HUES48 (cell line): Measurements from ENCODE around the gene ASTN2.

Source experiments
- H3K27ac ChIP-seq: one replicate; pipeline ENCODE4 v1.7.0; 2013; ENCODE audit warnings: low read depth, low read length, inconsistent platforms
- H3K27me3 ChIP-seq: 2 replicates; pipeline ENCODE4 v1.6.1; 2013; ENCODE audit warnings: mild to moderate bottlenecking, low read length; ENCODE audit not compliant: control insufficient read depth, insufficient read depth
- H3K36me3 ChIP-seq: 2 replicates; pipeline ENCODE4 v1.6.1; 2013; ENCODE audit warnings: low read length; ENCODE audit not compliant: control insufficient read depth, insufficient read depth
- H3K4me1 ChIP-seq: 2 replicates; pipeline ENCODE4 v1.6.1; 2013; ENCODE audit warnings: mild to moderate bottlenecking, low read length; ENCODE audit not compliant: control insufficient read depth, insufficient read depth
- H3K4me3 ChIP-seq: 2 replicates; pipeline ENCODE4 v1.5.1; 2013; ENCODE audit warnings: mild to moderate bottlenecking, low read depth, low read length
- H3K9ac ChIP-seq: 2 replicates; pipeline ENCODE4 v1.6.1; 2013; ENCODE audit warnings: mild to moderate bottlenecking, low read depth, low read length, moderate library complexity
- H3K9me3 ChIP-seq: 2 replicates; pipeline ENCODE4 v1.6.1; 2013; ENCODE audit warnings: low read length; ENCODE audit not compliant: control insufficient read depth, insufficient read depth

The ASTN2 gene

DNA sequence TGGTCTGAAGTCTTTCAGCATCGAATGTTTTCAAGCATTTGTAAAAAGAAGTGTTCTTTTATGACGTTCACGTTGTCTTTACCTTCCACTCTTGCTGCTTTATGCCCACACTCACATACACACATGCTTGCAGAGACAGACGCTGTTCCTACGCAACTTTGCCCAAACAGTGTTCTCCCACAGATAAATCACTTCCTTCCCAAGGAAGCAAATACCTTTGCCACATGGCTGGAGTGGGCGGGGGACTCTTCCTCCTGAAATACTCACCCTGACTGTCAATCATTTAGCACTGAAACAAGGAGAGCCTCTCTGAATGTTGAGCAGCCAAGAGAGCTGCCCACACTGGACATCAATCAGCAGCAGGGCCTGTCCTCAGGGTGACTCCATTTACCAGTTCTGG is 22.4 kb upstream of the ASTN2 start:
- no peaks in the 10 kb centered on the region for H3K9me3 ChIP-seq
- H3K4me3 ChIP-seq, result no peak overlapping the region
- no peak overlapping the region for H3K27ac ChIP-seq
- H3K9ac ChIP-seq, result no peak overlapping the region
- H3K36me3 ChIP-seq, result no peaks in the 10 kb centered on the region
- H3K27me3 ChIP-seq, result no peaks in the 10 kb centered on the region
- peaks cover 13% of the 10 kb centered on the region for H3K4me1 ChIP-seq

DNA sequence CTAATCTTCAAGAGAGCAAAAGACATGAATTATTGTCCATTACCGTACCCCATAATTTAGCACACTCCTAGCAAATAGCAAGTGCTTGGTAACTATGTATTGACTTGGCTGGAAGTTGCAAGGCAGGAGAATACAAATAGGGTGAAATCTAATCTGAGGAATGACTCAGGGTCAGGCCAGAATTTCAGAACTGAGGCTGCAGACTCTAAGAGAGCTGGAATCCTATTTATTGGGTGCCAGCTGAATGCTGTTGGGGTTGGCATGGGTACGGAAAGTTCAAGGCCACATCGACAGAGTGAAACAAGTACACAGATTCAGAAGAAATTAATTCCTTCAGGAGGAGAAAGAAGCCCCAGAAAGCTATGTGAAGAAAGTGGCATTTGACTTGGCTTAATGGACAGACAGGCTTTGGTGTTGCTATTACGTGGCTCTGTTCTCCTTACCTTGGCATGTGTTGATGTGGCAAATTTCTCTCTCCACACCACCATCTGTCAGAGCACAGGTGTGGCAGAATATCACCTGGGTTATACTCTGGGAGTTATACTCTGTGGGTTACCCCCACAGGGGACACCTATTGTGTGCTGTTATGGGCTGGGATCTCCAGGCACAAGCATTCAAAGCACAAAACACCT is 20.9 kb upstream of the ASTN2 start:
- Histone ChIP-seq H3K9ac (no peak overlapping the region), H3K9me3 (no peaks in the 10 kb centered on the region), H3K27me3 (no peaks in the 10 kb centered on the region), H3K4me1 (peaks cover 13% of the 10 kb centered on the region), H3K27ac (no peak overlapping the region), H3K4me3 (no peak overlapping the region), H3K36me3 (no peaks in the 10 kb centered on the region)

DNA sequence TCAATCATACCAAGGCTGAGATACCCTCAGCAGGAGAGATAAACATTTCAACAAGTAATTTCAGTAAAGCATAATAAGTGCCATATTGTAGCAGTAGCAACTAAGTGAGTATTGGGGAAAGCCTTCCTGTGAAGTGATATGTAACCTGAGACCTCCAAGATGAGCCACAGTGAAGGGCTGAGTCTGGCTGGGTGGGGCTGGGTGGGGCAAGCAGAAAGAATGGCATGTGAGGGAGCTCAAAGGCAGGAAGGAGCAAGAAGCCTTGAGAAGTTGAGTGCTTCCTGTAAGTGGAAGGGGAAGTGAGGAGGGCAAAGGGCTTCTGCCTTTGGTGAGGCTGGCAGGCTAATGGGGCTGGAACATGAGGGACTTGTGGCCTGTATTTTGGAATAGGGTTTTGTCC is 19.7 kb upstream of the ASTN2 start:
- Histone ChIP-seq H3K27me3 (no peaks in the 10 kb centered on the region), H3K4me3 (no peak overlapping the region), H3K36me3 (no peaks in the 10 kb centered on the region), H3K9me3 (no peaks in the 10 kb centered on the region), H3K27ac (no peak overlapping the region), H3K9ac (no peak overlapping the region), H3K4me1 (peaks cover 13% of the 10 kb centered on the region)

DNA sequence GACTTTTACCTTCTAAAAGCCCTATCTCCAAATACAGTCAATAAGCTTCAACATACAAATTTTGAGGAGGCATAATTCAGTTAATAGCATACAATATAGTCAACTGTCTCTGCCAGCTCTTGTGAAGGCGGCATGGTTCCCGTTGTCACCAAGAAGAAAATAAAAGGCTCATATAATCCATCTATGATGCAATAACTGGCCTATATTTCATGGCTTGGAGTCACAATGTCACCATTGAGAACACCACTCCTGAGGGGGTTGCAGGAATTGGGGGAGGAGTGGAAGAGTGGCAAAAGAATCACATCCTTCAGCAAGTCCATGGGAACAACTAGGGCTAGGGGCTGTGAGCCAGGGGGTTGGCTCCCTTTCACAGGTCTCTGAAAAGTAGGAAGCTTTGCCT is 16.0 kb upstream of the ASTN2 start:
- no peaks in the 10 kb centered on the region for H3K9me3 ChIP-seq
- H3K27ac ChIP-seq, result no peak overlapping the region
- no peak overlapping the region for H3K4me3 ChIP-seq
- H3K27me3 ChIP-seq, result no peaks in the 10 kb centered on the region
- no peaks in the 10 kb centered on the region for H3K36me3 ChIP-seq
- H3K4me1 ChIP-seq, result peaks cover 10% of the 10 kb centered on the region
- H3K9ac ChIP-seq, result no peak overlapping the region

DNA sequence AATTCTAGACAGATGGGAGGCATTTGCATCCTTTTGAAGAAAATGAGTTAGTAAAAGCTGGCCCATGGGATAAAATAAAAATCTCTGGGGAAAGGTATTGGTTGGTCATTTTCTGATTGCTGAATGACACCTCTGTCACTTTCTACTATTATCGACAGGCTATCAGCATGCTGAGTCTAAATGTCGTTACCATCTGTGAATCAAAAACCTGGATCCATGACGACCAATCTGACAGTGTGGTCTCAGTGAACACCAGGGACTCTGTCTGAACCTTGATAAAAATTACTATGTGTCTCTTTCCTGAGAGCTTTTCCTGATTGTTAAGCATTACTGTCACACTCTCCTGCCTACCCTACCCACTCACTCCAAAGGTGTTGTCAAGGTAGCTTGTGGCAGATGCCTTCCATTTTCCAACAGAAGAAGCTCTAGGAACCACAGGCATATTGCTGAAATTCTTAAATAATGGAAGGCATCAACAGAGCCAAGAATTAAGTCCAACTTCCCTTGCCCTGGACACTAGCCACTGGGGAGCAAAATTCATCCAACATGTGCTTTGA is 12.6 kb upstream of the ASTN2 start:
- Histone ChIP-seq H3K36me3 (no peaks in the 10 kb centered on the region), H3K9me3 (no peaks in the 10 kb centered on the region), H3K27me3 (no peaks in the 10 kb centered on the region), H3K9ac (no peak overlapping the region), H3K4me3 (no peak overlapping the region), H3K27ac (no peak overlapping the region), H3K4me1 (no peaks in the 10 kb centered on the region)

DNA sequence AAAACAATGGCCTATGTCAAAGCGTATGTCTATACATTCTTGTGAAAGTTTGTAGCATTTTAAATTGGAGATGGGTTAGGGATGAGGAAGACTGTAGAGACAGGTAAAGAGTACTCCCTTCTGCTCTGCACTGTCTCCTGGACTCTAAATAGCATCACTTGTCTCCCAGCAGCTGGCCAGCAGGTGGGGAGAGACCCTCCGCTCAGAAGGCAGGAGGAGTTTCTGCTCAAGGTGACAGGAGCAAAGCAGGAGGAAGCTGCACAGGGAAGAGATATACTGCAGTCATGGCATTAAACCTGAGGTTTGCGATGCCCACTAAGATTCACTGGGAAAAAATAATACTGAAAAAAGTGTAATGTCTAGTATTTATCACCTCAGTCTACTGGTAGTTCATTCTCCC is 10.7 kb upstream of the ASTN2 start:
- Histone ChIP-seq H3K4me1 (no peaks in the 10 kb centered on the region), H3K9me3 (no peaks in the 10 kb centered on the region), H3K4me3 (no peak overlapping the region), H3K9ac (no peak overlapping the region), H3K27ac (no peak overlapping the region), H3K36me3 (no peaks in the 10 kb centered on the region), H3K27me3 (no peaks in the 10 kb centered on the region)

DNA sequence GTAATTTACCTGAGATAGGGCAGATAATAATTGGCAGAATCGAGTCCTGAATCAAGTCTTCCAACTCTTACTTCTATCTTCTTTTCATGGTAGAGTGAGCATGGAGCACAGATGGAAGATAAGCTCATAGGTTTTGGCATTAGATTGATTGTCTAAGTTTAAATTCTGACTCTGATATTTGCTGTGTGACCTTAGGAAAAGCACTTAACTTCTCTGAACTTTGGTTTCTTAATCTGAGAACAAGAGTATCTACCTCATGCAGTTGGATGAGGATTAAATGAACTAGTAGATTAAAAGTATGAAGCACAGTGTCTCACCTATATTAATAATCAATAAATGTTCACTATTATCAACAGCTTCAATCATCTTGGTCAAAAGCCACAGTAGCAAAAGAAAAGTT is 9.4 kb upstream of the ASTN2 start:
- Histone ChIP-seq H3K27ac (no peak overlapping the region), H3K4me3 (no peak overlapping the region), H3K9ac (no peak overlapping the region), H3K36me3 (no peaks in the 10 kb centered on the region), H3K27me3 (peaks cover 11% of the 10 kb centered on the region), H3K9me3 (no peaks in the 10 kb centered on the region), H3K4me1 (no peaks in the 10 kb centered on the region)

DNA sequence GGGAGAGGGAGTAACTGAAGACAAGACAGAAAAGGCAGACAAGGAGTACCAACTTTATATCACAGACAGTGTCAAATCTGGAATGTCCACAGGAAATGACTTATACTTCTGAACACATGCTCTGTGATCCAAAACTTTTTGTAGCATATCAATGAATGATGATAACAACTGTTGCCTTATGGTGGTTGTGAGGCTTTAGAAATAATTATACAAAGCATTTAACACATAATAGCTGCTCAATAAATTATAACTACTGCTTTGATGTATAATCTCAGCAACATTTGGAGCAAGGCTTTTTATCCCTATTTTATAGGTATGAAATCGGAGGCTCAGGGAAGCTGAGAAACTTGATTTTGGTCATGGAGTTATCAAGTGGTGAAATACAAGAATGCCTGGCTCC is 3.3 kb upstream of the ASTN2 start:
- H3K9me3 ChIP-seq, result no peaks in the 10 kb centered on the region
- H3K27ac ChIP-seq, result no peak overlapping the region
- H3K4me3 ChIP-seq, result no peak overlapping the region
- H3K27me3 ChIP-seq, result peaks cover 67% of the 10 kb centered on the region
- H3K9ac ChIP-seq, result no peak overlapping the region
- no peaks in the 10 kb centered on the region for H3K36me3 ChIP-seq
- peaks cover 3% of the 10 kb centered on the region; the same call in 1 of the 2 replicates for H3K4me1 ChIP-seq

DNA sequence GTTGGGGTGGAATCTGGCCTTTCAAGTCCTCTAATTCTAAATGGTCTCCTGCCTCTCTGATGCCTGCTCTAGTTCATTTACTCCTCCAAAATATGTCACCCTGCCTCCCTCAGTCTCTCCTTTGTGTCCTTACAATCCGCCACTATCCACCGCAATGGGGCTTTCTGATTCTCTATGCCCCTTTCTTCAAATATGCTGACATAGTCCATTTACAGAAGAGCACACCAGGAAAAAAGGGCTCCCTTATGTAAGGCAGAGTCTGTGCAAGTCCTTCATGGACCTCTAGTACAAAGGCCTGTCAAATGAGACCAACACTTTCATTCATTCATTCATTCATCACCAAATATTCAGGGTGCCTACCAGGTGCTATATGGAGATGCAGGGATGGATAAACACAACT is 2.0 kb upstream of the ASTN2 start:
- Histone ChIP-seq H3K27ac (no peak overlapping the region), H3K9ac (no peak overlapping the region), H3K4me3 (no peak overlapping the region), H3K36me3 (no peaks in the 10 kb centered on the region), H3K4me1 (peaks cover 8% of the 10 kb centered on the region), H3K27me3 (peaks cover 79% of the 10 kb centered on the region), H3K9me3 (no peaks in the 10 kb centered on the region)

DNA sequence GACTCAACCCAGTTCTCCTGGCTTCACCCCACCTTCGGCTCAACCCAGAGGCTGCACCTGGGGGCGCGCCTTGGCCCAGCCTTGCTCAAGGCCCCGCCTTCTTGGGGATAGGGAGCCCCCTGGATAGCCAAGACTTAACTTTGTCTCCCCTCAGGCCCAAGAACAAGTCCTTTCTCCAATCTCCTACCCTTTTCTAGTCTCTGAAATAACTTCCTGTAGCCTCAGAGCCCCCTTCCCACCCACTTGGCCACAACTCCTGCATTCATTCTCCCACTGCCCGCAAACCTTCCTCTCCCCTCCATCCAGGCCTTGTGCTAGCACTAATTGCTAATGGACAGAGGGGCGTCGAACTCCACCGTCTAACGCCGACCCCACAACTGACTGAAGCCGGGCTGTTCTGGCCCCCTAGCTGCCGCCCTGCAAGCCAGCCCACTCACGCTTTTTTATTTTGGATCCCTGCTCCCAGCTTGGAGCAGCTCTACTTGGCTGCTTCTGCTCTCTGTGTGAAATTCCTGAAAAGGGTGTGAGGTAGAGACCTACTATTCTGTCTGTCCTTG is 579 bp upstream of the ASTN2 start:
- Histone ChIP-seq H3K27me3 (peaks cover 79% of the 10 kb centered on the region), H3K9ac (no peak overlapping the region), H3K36me3 (no peaks in the 10 kb centered on the region), H3K9me3 (no peaks in the 10 kb centered on the region), H3K4me3 (peak overlapping the region; percentile 61), H3K4me1 (peaks cover 8% of the 10 kb centered on the region), H3K27ac (no peak overlapping the region)

DNA sequence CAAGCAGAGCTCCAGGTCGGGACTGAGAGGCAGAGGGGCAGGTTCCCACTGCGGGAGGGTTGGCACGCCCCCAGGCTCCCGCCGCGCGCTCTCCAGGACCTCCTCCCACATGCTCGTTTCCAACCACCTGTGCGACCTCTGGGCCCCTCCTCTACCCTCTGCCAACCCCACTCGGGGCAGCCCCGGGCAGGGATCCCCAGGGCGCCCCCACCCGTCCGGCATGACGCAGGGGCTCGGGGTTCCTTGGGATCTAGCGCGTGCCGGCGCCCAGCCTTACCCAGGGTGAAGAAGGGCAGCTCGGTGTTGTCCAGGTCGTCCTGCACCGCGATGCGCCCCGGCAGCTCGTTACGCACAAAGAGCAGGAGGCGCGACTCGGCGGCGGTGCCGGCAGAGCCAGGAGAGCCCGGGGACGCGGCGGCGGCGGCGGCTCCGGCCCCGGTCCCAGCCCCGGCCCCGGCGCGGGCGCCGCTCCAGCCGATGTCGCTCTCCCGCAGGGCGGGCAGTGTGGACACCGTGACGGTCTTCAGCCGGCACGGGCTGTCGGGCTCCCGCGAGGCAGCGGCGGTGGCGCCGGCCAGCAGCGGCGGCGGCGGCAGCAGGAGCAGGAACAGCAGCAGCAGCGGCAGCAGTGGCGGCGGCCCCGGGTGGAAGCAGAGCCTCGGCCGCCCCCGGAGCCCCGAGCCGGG is 494 bp downstream of the ASTN2 start:
- Histone ChIP-seq H3K27me3 (peaks cover 69% of the 10 kb centered on the region), H3K9ac (no peak overlapping the region), H3K4me1 (peaks cover 8% of the 10 kb centered on the region), H3K36me3 (no peaks in the 10 kb centered on the region), H3K9me3 (no peaks in the 10 kb centered on the region), H3K4me3 (peak overlapping the region; percentile 61), H3K27ac (no peak overlapping the region)
